Measurements from ENCODE around the gene MYH7. TPM values are rescaled to one million over a fixed set of nuclear protein-coding genes. Genes with fewer than 3 reads are reported as not detected.

The MYH7 gene
- total RNA-seq, 1 donor from 2014 or later, result not detected

DNA sequence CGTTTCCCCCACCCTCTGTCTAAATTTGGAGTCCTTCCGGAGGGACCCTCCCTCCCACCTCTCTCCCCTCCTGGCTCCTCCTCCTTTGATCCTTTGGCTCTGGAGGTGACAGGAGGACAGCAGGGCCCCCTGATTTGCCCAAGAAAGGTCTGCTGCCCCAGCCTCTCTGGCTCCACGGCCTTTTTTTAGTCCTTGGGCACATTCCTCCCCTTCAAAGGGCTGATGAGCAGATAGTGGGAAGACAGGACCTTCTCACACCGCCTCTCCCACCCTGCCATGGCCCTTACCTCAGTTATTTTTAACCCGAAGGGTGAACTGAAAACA, 27.2 kb downstream of the MYH7 start:
- Mint-ChIP-seq H3K4me1 (ENCODE audit: low read depth) (peaks cover 4% of the 10 kb centered on the region), H3K9me3 (ENCODE audit: low read depth) (no peaks in the 10 kb centered on the region), H3K27ac (no peak overlapping the region), H3K27me3 (peaks cover 48% of the 10 kb centered on the region), H3K4me3 (ENCODE audit: low read depth) (no peak overlapping the region), H3K36me3 (ENCODE audit: insufficient read depth) (no peaks in the 10 kb centered on the region)
- no peak for DNase-seq (ENCODE audit: low spot score, unreplicated experiment)
- TF ChIP-seq CTCF (IDR thresholded peaks at IDR 0.05; ENCODE audit: unreplicated experiment), result no peak

- H3K27me3 Mint-ChIP-seq, result peaks cover 53% of the 10 kb centered on the region
- TF ChIP-seq CTCF (IDR thresholded peaks at IDR 0.05; ENCODE audit: unreplicated experiment), result no peak
- no peaks in the 10 kb centered on the region for H3K9me3 Mint-ChIP-seq (ENCODE audit: low read depth)
These were observed 27.7 kb downstream of the MYH7 start, which contains the start of gene MYH6 for GRCh38 chr14:23407516-23408306. Gene MYH6 (minus strand): TSS chr14:23408273. CDS start chr14:23407223, 1,050 bp downstream.

GRCh38 chr14:23406725-23407355, 28.6 kb downstream of the MYH7 start:
- Mint-ChIP-seq H3K9me3 (ENCODE audit: low read depth) (no peaks in the 10 kb centered on the region), H3K36me3 (ENCODE audit: insufficient read depth) (no peaks in the 10 kb centered on the region), H3K4me1 (ENCODE audit: low read depth) (peaks cover 4% of the 10 kb centered on the region), H3K27me3 (peaks cover 57% of the 10 kb centered on the region), H3K27ac (no peak overlapping the region), H3K4me3 (ENCODE audit: low read depth) (no peak overlapping the region)
- TF ChIP-seq CTCF (IDR thresholded peaks at IDR 0.05; ENCODE audit: unreplicated experiment), result no peak
- no peak for DNase-seq (ENCODE audit: low spot score, unreplicated experiment)

More at GRCh38 chr14:23407516-23408306, 27.7 kb downstream of the MYH7 start, which contains the start of gene MYH6:
- no peak for DNase-seq (ENCODE audit: low spot score, unreplicated experiment)
- H3K4me1 Mint-ChIP-seq (ENCODE audit: low read depth), result peaks cover 4% of the 10 kb centered on the region
- H3K36me3 Mint-ChIP-seq (ENCODE audit: insufficient read depth), result no peaks in the 10 kb centered on the region
- H3K27ac Mint-ChIP-seq, result no peak within 1 kb of the TSS
- no peak within 1 kb of the TSS for H3K4me3 Mint-ChIP-seq (ENCODE audit: low read depth)

DNA sequence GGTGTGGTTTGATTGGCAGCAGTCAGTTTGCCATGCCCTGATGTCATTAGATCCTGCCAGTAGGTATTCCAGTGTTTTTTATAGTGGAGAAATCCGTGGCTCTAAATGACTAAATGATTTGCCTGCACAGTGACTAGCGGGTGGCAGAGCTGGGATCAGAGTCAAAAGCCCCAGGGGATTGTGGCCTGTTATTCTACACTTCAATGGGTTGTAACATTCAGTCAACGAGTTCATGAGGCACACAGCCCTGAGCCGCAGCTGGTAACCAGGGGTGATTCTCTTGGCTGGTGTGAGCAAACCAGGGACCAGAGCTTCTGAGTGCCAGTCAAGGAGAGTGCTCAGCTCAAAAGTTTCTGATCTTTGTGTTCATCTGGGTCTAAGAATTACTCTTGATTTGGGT, 29.2 kb downstream of the MYH7 start:
- Mint-ChIP-seq H3K9me3 (ENCODE audit: low read depth) (no peaks in the 10 kb centered on the region), H3K4me1 (ENCODE audit: low read depth) (peaks cover 4% of the 10 kb centered on the region), H3K36me3 (ENCODE audit: insufficient read depth) (no peaks in the 10 kb centered on the region), H3K27me3 (peaks cover 61% of the 10 kb centered on the region), H3K4me3 (ENCODE audit: low read depth) (no peak overlapping the region), H3K27ac (no peak overlapping the region)
- TF ChIP-seq CTCF (IDR thresholded peaks at IDR 0.05; ENCODE audit: unreplicated experiment), result no peak
- DNase-seq (ENCODE audit: low spot score, unreplicated experiment), result no peak

GRCh38 chr14:23405516-23406025, 29.9 kb downstream of the MYH7 start:
- no peak overlapping the region for H3K27ac Mint-ChIP-seq
- no peaks in the 10 kb centered on the region for H3K36me3 Mint-ChIP-seq (ENCODE audit: insufficient read depth)
- no peak for TF ChIP-seq CTCF (IDR thresholded peaks at IDR 0.05; ENCODE audit: unreplicated experiment)
- H3K4me1 Mint-ChIP-seq (ENCODE audit: low read depth), result peaks cover 3% of the 10 kb centered on the region
- no peak overlapping the region for H3K4me3 Mint-ChIP-seq (ENCODE audit: low read depth)
- H3K9me3 Mint-ChIP-seq (ENCODE audit: low read depth), result no peaks in the 10 kb centered on the region
- H3K27me3 Mint-ChIP-seq, result peaks cover 56% of the 10 kb centered on the region
- DNase-seq (ENCODE audit: low spot score, unreplicated experiment), result no peak
